ENCODE results near the gene PADI4.

DNA sequence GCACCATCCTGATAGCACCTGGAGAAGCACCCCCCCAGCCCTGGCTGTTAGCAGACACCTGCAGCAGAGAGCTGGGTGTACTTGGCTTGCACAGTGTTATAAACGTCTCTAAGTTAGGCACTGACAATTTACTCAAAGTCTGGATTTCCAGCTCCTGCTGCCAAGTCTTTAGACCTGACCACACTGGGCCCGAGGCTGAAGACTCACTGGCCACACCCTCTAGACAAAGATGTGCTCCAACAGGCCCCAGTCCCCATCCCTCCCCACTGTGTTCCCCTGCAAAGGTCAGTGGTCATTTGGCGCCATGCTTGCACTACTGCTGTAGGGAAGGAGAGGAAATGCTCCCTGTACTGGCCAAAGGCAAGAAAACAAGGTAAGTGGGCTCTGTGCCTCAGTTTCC is 95.1 kb downstream of the PADI4 start:
- TF ChIP-seq, protein P1, sequence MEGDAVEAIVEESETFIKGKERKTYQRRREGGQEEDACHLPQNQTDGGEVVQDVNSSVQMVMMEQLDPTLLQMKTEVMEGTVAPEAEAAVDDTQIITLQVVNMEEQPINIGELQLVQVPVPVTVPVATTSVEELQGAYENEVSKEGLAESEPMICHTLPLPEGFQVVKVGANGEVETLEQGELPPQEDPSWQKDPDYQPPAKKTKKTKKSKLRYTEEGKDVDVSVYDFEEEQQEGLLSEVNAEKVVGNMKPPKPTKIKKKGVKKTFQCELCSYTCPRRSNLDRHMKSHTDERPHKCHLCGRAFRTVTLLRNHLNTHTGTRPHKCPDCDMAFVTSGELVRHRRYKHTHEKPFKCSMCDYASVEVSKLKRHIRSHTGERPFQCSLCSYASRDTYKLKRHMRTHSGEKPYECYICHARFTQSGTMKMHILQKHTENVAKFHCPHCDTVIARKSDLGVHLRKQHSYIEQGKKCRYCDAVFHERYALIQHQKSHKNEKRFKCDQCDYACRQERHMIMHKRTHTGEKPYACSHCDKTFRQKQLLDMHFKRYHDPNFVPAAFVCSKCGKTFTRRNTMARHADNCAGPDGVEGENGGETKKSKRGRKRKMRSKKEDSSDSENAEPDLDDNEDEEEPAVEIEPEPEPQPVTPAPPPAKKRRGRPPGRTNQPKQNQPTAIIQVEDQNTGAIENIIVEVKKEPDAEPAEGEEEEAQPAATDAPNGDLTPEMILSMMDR (IDR thresholded peaks at IDR 0.05) = no peak
- TF ChIP-seq EP300 (IDR thresholded peaks at IDR 0.05) = no peak
- no peak for TF ChIP-seq POLR2AphosphoS5 (IDR thresholded peaks at IDR 0.05)
